OCI-LY3 (cell line): ENCODE data around the gene CAPZB.

Source experiments
- EZH2phosphoT487 ChIP-seq: fragments of 200-600 bp; shearing (Covaris generic); IDR thresholded peaks from 2 replicates; pipeline ENCODE4 v1.6.1; 2018; ENCODE audit warnings: antibody characterized with exemption, mixed run types, low read depth
- TF ChIP-seq, protein P1 (sequence below): fragments of 200-600, 300-600 bp; sonication (generic); IDR thresholded peaks from 2 replicates; pipeline ENCODE4 v1.5.1; 2014; ENCODE audit warnings: antibody characterized with exemption, low read length, low read depth

DNA sequence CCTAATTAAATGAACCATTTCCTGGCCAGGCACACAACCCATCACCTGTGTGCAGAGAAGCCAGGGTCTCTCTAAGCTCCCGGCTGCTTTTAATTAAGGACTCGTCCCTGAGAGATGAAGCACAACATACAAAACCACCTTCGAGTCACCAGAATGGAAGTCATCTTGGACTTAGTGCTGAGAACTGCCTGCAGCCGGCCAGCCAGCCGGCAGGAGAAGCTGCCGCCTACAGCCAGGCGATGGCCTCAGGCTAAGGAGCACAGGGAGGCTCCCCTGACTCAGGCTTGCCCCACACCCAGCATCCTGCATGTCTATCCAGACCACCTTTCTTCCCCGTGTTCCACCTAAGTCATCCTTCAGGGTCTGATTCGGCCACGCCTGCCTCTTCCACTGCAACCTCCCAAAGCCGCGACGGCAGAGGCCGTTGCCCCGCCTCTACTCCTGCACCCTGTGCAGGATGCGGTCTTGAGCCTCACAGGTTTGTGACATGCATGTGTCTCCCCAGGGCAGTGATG lies 89.6 kb downstream of the CAPZB start:
- no peak for TF ChIP-seq EZH2phosphoT487
- TF ChIP-seq, protein P1, sequence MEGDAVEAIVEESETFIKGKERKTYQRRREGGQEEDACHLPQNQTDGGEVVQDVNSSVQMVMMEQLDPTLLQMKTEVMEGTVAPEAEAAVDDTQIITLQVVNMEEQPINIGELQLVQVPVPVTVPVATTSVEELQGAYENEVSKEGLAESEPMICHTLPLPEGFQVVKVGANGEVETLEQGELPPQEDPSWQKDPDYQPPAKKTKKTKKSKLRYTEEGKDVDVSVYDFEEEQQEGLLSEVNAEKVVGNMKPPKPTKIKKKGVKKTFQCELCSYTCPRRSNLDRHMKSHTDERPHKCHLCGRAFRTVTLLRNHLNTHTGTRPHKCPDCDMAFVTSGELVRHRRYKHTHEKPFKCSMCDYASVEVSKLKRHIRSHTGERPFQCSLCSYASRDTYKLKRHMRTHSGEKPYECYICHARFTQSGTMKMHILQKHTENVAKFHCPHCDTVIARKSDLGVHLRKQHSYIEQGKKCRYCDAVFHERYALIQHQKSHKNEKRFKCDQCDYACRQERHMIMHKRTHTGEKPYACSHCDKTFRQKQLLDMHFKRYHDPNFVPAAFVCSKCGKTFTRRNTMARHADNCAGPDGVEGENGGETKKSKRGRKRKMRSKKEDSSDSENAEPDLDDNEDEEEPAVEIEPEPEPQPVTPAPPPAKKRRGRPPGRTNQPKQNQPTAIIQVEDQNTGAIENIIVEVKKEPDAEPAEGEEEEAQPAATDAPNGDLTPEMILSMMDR, result no peak
